IMR-90 (cell line): ENCODE data around the gene PDE11A. TPM values are rescaled to one million over a fixed set of nuclear protein-coding genes. Genes with fewer than 3 reads are reported as not detected.
A peak's percentile ranks its signal among the peaks of the same experiment; 100 is the strongest.

Experiments used
- ATAC-seq: fragments of 200-7000 bp; cut with Tn5 transposase; 2 replicates; pipeline ENCODE4 v1.9.1; 2020; ENCODE audit warnings: low read depth, mild to moderate bottlenecking, moderate library complexity
- Bru-seq: library from RNA; stranded (reverse); fragments of 400-500 nt; gene quantifications from one replicate; lab custom pipeline; 2021; lab: Mats Ljungman, UMichigan
- BruChase-seq, 2 experiments: library from RNA; stranded (reverse); fragments of 400-500 nt; gene quantifications; one replicate each; lab custom pipeline; 2021; lab: Mats Ljungman, UMichigan
- BruUV-seq: library from RNA; stranded (reverse); fragments of 400-500 nt; replicated peaks from 2 replicates; lab custom pipeline; 2021; lab: Mats Ljungman, UMichigan
- CTCF ChIA-PET: fragments of 300-600 bp; formaldehyde crosslinking; extraction: SDS; loops from one replicate; lab custom pipeline; 2021; ENCODE audit warnings: antibody characterized with exemption; lab: Yijun Ruan, JAX
- POLR2A ChIA-PET: fragments of 300-600 bp; sonication (Branson Sonifier 250); formaldehyde crosslinking; loops from one replicate; lab custom pipeline; 2022; ENCODE audit warnings: antibody characterized with exemption; ENCODE audit not compliant: unreplicated experiment; lab: Charles Lee
- DNase-seq: peaks from one replicate; pipeline ENCODE4 v3.0.0; 2013
- H2AFZ ChIP-seq: replicated peaks from 2 replicates; pipeline ENCODE3; 2013; ENCODE audit warnings: low read length, mild to moderate bottlenecking; ENCODE audit not compliant: poor library complexity
- H2AK5ac ChIP-seq: 2 replicates; pipeline ENCODE4 v1.6.1; 2013; ENCODE audit warnings: low read depth, low read length, inconsistent platforms
- H2AK9ac ChIP-seq: replicated peaks from 2 replicates; pipeline ENCODE3; 2013; ENCODE audit warnings: mild to moderate bottlenecking, low read depth, low read length, moderate library complexity; ENCODE audit not compliant: poor library complexity
- H2BK120ac ChIP-seq: 2 replicates; pipeline ENCODE4 v1.6.1; 2013; ENCODE audit warnings: low read depth, low read length, inconsistent platforms
- H2BK15ac ChIP-seq: 3 replicates; pipeline ENCODE4 v1.6.1; 2013; ENCODE audit warnings: low read depth, low read length, inconsistent platforms
- H2BK20ac ChIP-seq: 2 replicates; pipeline ENCODE4 v1.6.1; 2013; ENCODE audit warnings: low read depth, mild to moderate bottlenecking, inconsistent platforms, low read length, moderate library complexity
- H2BK5ac ChIP-seq: 2 replicates; pipeline ENCODE4 v1.6.1; 2013; ENCODE audit warnings: mild to moderate bottlenecking, low read depth, low read length, inconsistent platforms; ENCODE audit not compliant: poor library complexity, severe bottlenecking
- H3K14ac ChIP-seq: replicated peaks from 2 replicates; pipeline ENCODE4 v1.6.1; 2013; ENCODE audit warnings: low read depth, low read length, inconsistent platforms
- H3K18ac ChIP-seq: 2 replicates; pipeline ENCODE4 v1.6.1; 2013; ENCODE audit warnings: low read depth, low read length, control low read depth
- H3K23ac ChIP-seq: 2 replicates; pipeline ENCODE4 v1.6.1; 2013; ENCODE audit warnings: low read depth, low read length, inconsistent platforms
- H3K27ac ChIP-seq: 2 replicates; pipeline ENCODE4 v1.5.1; 2013; ENCODE audit warnings: mild to moderate bottlenecking, control low read depth, low read length; ENCODE audit not compliant: insufficient read depth
- H3K27me3 ChIP-seq: 2 replicates; pipeline ENCODE4 v1.6.1; 2013; ENCODE audit warnings: low read length; ENCODE audit not compliant: control insufficient read depth, insufficient read depth
- H3K36me3 ChIP-seq: 2 replicates; pipeline ENCODE4 v1.6.1; 2013; ENCODE audit warnings: low read length, mixed read lengths; ENCODE audit not compliant: control insufficient read depth, insufficient read depth
- H3K4ac ChIP-seq: 2 replicates; pipeline ENCODE4 v1.6.1; 2013; ENCODE audit warnings: low read depth, low read length, inconsistent platforms
- H3K4me1 ChIP-seq: 2 replicates; pipeline ENCODE4 v1.6.1; 2013; ENCODE audit warnings: low read length, mixed read lengths; ENCODE audit not compliant: control insufficient read depth, insufficient read depth
- H3K4me2 ChIP-seq: 2 replicates; pipeline ENCODE4 v1.6.1; 2013; ENCODE audit warnings: low read depth, mild to moderate bottlenecking, control low read depth, low read length, moderate library complexity
- H3K4me3 ChIP-seq: 2 replicates; pipeline ENCODE4 v1.5.1; 2013; ENCODE audit warnings: low read depth, mild to moderate bottlenecking, control low read depth, low read length, moderate library complexity; ENCODE audit not compliant: insufficient read depth
- H3K56ac ChIP-seq: 2 replicates; pipeline ENCODE4 v1.6.1; 2013; ENCODE audit warnings: low read length, inconsistent platforms; ENCODE audit not compliant: insufficient read depth; ENCODE audit errors: extremely low read depth
- H3K79me1 ChIP-seq, 2 experiments: 2 replicates each; pipeline ENCODE4 v1.6.1; 2013; ENCODE audit warnings: low read length in 2 of 2, inconsistent platforms in 1 of 2, low read depth in 1 of 2
- H3K9ac ChIP-seq: 2 replicates; pipeline ENCODE4 v1.6.1; 2013; ENCODE audit warnings: low read depth, low read length, control low read depth
- H3K9me1 ChIP-seq: 2 replicates; pipeline ENCODE4 v1.6.1; 2013; ENCODE audit warnings: low read length, inconsistent platforms; ENCODE audit not compliant: insufficient read depth
- H3K9me3 ChIP-seq: 2 replicates; pipeline ENCODE4 v1.6.1; 2013; ENCODE audit warnings: low read length; ENCODE audit not compliant: control insufficient read depth, insufficient read depth
- H4K20me1 ChIP-seq: 2 replicates; pipeline ENCODE4 v1.6.1; 2013; ENCODE audit warnings: low read length, inconsistent platforms; ENCODE audit not compliant: insufficient read depth
- H4K5ac ChIP-seq: 2 replicates; pipeline ENCODE4 v1.6.1; 2013; ENCODE audit warnings: mild to moderate bottlenecking, low read depth, low read length, control low read depth
- H4K8ac ChIP-seq, 2 experiments: 2 replicates each; pipeline ENCODE4 v1.6.1; 2013; ENCODE audit warnings: low read depth in 2 of 2, low read length in 2 of 2, control low read depth in 1 of 2, inconsistent platforms in 1 of 2
- H4K91ac ChIP-seq: 2 replicates; pipeline ENCODE4 v1.6.1; 2013; ENCODE audit warnings: low read depth, low read length, inconsistent platforms; ENCODE audit not compliant: insufficient read depth
- BHLHE40 ChIP-seq: fragments of 150-350 bp; IDR thresholded peaks from 2 replicates; pipeline ENCODE4 v1.6.1; 2016; ENCODE audit warnings: mild to moderate bottlenecking, low read depth, low read length
- CHD1 ChIP-seq: IDR thresholded peaks from 2 replicates; pipeline ENCODE4 v1.6.1; 2012; ENCODE audit warnings: low read depth, low read length, improper control_type of control experiment
- FOS ChIP-seq: fragments of 150-350 bp; IDR thresholded peaks from 2 replicates; pipeline ENCODE4 v1.6.1; 2016; ENCODE audit warnings: low read depth, low read length
- MAFK ChIP-seq: IDR thresholded peaks from 2 replicates; pipeline ENCODE4 v1.6.1; 2012; ENCODE audit warnings: low read depth, low read length, improper control_type of control experiment
- MAZ ChIP-seq: IDR thresholded peaks from 2 replicates; pipeline ENCODE4 v1.6.1; 2012; ENCODE audit warnings: low read depth, mild to moderate bottlenecking, low read length, improper control_type of control experiment, moderate library complexity, borderline replicate concordance
- MXI1 ChIP-seq: IDR thresholded peaks from 2 replicates; pipeline ENCODE4 v1.6.1; 2012; ENCODE audit warnings: low read depth, mild to moderate bottlenecking, low read length, moderate library complexity, borderline replicate concordance
- NFE2L2 ChIP-seq: fragments of 150-350 bp; IDR thresholded peaks from 2 replicates; pipeline ENCODE4 v1.6.1; 2016; ENCODE audit warnings: low read depth, mild to moderate bottlenecking, low read length
- POLR2A ChIP-seq: IDR thresholded peaks from 2 replicates; pipeline ENCODE4 v1.6.1; 2012; ENCODE audit warnings: mild to moderate bottlenecking, low read depth, low read length
- RCOR1 ChIP-seq: IDR thresholded peaks from 2 replicates; pipeline ENCODE4 v1.6.1; 2012; ENCODE audit warnings: mild to moderate bottlenecking, low read length, improper control_type of control experiment; ENCODE audit not compliant: insufficient replicate concordance
- WGBS, 2 experiments: methylation state at CpG; one replicate each; pipeline versions ENCODE4 v1.1.5 to v1.1.7; 2013; ENCODE audit warnings: missing lambda C conversion rate in 2 of 2; ENCODE audit not compliant: insufficient read length in 1 of 2; ENCODE audit errors: extremely low coverage in 2 of 2; 5-methylcytosine and 5-hydroxymethylcytosine counted together
- dilution Hi-C: fragments of 300-500 bp; cut with HindIII; formaldehyde crosslinking; loops from one replicate; pipeline ENCODE4 v1.14.3; 2018; ENCODE audit warnings: low sequenced_read_pairs; ENCODE audit not compliant: unreplicated experiment
- in situ Hi-C: fragments of 300-500 bp; cut with MboI; formaldehyde crosslinking; loops from 3 replicates; pipeline ENCODE4 v1.14.3; 2019; ENCODE audit warnings: low sequenced_read_pairs, inconsistent platforms, mixed read lengths
- intact Hi-C: fragments of 100-400 bp; cut with micrococcal nuclease; formaldehyde crosslinking; loops from 2 replicates; pipeline ENCODE4 v1.10.0; 2022
- long read RNA-seq: library from polyadenylated mRNA; unstranded; transcript quantifications from one replicate; pipeline ENCODE4 v2.0.0, GENCODE V29; 2021; ENCODE audit not compliant: unreplicated experiment
- polyA plus RNA-seq, 3 experiments: library from polyadenylated mRNA; depleted of rRNA; stranded (reverse); fragments of >200 nt; gene quantifications; 2 replicates each; pipeline ENCODE4 v1.2.3, GENCODE V29; 2012; ENCODE audit warnings: low replicate concordance in 1 of 3
- total RNA-seq: library from RNA; depleted of rRNA; stranded (reverse); fragments of >200 nt; gene quantifications from 2 replicates; pipeline ENCODE4 v1.2.3, GENCODE V29; 2012; rRNA removed
- TF ChIP-seq, protein P1 (sequence below): fragments of 150-350 bp; IDR thresholded peaks from 2 replicates; pipeline ENCODE4 v1.6.1; 2017; ENCODE audit warnings: mild to moderate bottlenecking, antibody characterized with exemption, low read length, low read depth
- TF ChIP-seq, protein P2 (sequence below): conservative IDR thresholded peaks from 2 replicates; pipeline ENCODE4 v1.5.1; 2012; ENCODE audit warnings: mild to moderate bottlenecking, low read depth, low read length, improper control_type of control experiment

The PDE11A gene
- total RNA-seq (0.56 and 0.72 TPM in 2 replicates), polyA plus RNA-seq (2012; rRNA removed) (0.20 and 0.21 TPM in 2 replicates), Bru-seq, nascent RNA (percentile 10 among the genes with signal in this experiment), BruChase-seq, experiment 1, labeled RNA remaining after a 6-hour chase (percentile 23 among the genes with signal in this experiment), BruChase-seq, experiment 2, labeled RNA remaining after a 2-hour chase (percentile 24 among the genes with signal in this experiment)
- 0.05 and 0.13 TPM in 2 replicates for polyA plus RNA-seq (2012; cell fraction: cytosol; rRNA removed)
- polyA plus RNA-seq (2012; cell fraction: nucleus; rRNA removed; ENCODE audit: low replicate concordance), result 0.03 and 0.31 TPM in 2 replicates
- long read RNA-seq, result 0 reads

DNA sequence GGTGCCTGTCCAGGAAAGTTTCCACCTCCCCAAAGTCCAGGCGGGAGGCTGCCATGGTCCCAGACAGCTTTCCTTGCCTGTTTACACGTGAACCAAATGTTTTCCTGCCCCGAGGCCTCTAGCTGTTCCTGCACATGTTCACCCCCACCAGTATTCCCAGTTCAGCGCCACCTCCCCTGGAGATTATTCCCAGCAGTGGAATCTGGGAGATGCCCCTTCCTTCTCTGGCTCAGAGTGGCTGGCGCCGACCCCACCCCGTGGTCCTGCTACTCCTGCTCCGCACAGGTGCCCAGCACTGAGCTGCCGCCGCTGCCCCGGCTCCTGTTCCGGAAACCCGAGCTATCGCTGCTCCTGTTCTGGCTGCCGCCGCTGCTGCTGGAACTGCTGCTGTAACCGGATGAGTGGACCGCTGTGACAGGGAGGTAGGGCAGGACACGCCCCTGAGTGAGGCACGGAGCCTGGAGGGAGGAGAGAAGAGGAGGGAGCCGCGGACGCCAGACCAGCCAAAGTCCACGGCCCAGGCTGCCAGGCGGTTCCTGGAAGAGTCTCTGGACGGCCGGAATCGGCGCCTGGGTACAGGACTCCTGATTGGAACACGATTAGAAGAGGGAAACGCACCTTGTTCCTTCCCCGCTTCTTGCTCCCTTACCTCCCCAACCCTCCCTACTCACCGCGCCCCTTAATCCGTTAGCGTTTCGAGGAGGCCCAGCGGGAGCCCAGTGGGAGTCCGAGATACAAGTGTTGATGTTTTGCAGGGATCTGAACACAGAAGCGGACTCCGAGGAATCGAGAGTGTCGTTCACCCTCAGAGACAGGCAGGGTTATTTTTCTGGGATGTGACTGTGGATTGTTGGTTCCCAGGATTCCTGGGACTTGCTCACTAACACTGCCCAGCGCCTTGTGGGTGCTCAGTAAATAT is at the start of gene PDE11A:
Gene PDE11A (minus strand): TSS at position 395 of the 919 bp plus-strand sequence. CDS start 340 bp downstream, at position 55.
- Histone ChIP-seq H3K9me1 (no peaks in the 10 kb centered on the region), H2AK9ac (peak within 1 kb of the TSS; percentile 77), H2BK15ac (peak within 1 kb of the TSS; percentile 76; the same call in 1 of the 3 replicates), H2AFZ (peak within 1 kb of the TSS; percentile 97), H3K4me1 (peaks cover 2% of the 10 kb centered on the region; the same call in 1 of the 2 replicates), H3K56ac (no peak within 1 kb of the TSS; the same call in 1 of the 2 replicates), H3K9me3 (no peaks in the 10 kb centered on the region), H3K4me3 (peak within 1 kb of the TSS; percentile 48), H3K9ac (peak within 1 kb of the TSS; percentile 74), H3K27me3 (peaks cover 4% of the 10 kb centered on the region; the same call in 1 of the 2 replicates), H3K27ac (peak within 1 kb of the TSS; percentile 5; the same call in 1 of the 2 replicates), H3K79me1 (no peaks in the 10 kb centered on the region), H3K36me3 (no peaks in the 10 kb centered on the region), H3K4me2 (peak within 1 kb of the TSS; percentile 84), H4K8ac (peak within 1 kb of the TSS; percentile 29 to 59; a peak in 2 of 4 replicates), H3K18ac (0 out of 2 replicates have a peak within 1 kb of the TSS, but pooled peaks have one; percentile 18), H4K5ac (0 out of 2 replicates have a peak within 1 kb of the TSS, but pooled peaks have one; percentile 19), H3K23ac (peak within 1 kb of the TSS; percentile 68), H2BK5ac (no peak within 1 kb of the TSS), H4K20me1 (no peaks in the 10 kb centered on the region), H4K91ac (peak within 1 kb of the TSS; percentile 46), H2BK20ac (no peak within 1 kb of the TSS; the same call in 1 of the 2 replicates), H2BK120ac (peak within 1 kb of the TSS; percentile 51), H2AK5ac (no peak within 1 kb of the TSS), H3K14ac (peak within 1 kb of the TSS; percentile 68), H3K4ac (peak within 1 kb of the TSS; percentile 54)
- DNase-seq (peak; percentile 66), ATAC-seq (peak; percentile 98)
- dilution Hi-C loops, result no loop called here
- no TSS peak for BruUV-seq
- 7% methylated on average over 3 of the region's 44 CpGs; no CpG with 5 or more reads in 1 of the 2 experiments for WGBS, 2 experiments
- in situ Hi-C loops, result no loop called here
- intact Hi-C loops, result no loop called here
- POLR2A ChIA-PET, result no interaction called here
- CTCF ChIA-PET, result no interaction called here
- TF ChIP-seq POLR2A, result no peak
- TF ChIP-seq, protein P1, sequence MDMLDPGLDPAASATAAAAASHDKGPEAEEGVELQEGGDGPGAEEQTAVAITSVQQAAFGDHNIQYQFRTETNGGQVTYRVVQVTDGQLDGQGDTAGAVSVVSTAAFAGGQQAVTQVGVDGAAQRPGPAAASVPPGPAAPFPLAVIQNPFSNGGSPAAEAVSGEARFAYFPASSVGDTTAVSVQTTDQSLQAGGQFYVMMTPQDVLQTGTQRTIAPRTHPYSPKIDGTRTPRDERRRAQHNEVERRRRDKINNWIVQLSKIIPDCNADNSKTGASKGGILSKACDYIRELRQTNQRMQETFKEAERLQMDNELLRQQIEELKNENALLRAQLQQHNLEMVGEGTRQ, result no peak
- no peak for TF ChIP-seq BHLHE40
- TF ChIP-seq RCOR1, result no peak
- TF ChIP-seq NFE2L2, result no peak
- no peak for TF ChIP-seq CHD1
- TF ChIP-seq MXI1, result no peak
- no peak for TF ChIP-seq FOS
- TF ChIP-seq, protein P2, sequence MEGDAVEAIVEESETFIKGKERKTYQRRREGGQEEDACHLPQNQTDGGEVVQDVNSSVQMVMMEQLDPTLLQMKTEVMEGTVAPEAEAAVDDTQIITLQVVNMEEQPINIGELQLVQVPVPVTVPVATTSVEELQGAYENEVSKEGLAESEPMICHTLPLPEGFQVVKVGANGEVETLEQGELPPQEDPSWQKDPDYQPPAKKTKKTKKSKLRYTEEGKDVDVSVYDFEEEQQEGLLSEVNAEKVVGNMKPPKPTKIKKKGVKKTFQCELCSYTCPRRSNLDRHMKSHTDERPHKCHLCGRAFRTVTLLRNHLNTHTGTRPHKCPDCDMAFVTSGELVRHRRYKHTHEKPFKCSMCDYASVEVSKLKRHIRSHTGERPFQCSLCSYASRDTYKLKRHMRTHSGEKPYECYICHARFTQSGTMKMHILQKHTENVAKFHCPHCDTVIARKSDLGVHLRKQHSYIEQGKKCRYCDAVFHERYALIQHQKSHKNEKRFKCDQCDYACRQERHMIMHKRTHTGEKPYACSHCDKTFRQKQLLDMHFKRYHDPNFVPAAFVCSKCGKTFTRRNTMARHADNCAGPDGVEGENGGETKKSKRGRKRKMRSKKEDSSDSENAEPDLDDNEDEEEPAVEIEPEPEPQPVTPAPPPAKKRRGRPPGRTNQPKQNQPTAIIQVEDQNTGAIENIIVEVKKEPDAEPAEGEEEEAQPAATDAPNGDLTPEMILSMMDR, result no peak
- no peak for TF ChIP-seq MAFK
- no peak for TF ChIP-seq MAZ
